ENCODE measurements around the gene TMEM132A.

TMEM132A gene

DNA sequence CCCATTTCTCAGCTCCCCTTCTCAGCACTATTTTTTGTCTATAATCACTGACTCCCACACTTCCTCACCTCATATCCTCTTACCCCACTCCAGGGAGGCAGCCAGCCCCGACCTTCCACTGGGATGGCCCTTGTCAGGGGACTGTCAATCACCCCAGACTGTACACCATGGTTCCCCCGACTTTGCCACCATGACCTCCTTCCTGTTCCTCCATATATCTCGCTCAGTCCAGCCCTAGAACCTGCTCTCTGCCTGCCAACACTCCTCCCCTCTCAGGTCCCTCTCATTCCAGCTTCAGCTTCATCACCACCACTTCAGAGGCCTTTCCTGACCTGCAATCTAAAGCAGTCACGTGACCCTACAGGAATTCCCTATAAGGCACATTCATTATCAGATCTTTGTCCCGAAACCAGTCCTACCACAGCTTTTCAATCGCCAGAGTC, 34.4 kb upstream of the TMEM132A start:
- no peak for DNase-seq
- Histone ChIP-seq H3K27ac (ENCODE audit: low read length) (no peak overlapping the region), H3K9ac (ENCODE audit: low read length) (no peak overlapping the region), H3K36me3 (replicated peaks; ENCODE audit: insufficient read depth, low read length) (peaks cover 1% of the 10 kb centered on the region), H3K9me2 (replicated peaks; ENCODE audit: insufficient read depth, low read length) (no peaks in the 10 kb centered on the region), H3K9me3 (replicated peaks; ENCODE audit: insufficient read depth, low read length) (no peaks in the 10 kb centered on the region), H2AFZ (ENCODE audit: low read length) (no peak overlapping the region), H3K4me3 (ENCODE audit: low read length) (no peak overlapping the region), H3K4me2 (ENCODE audit: low read depth, low read length) (no peak overlapping the region), H3K79me2 (ENCODE audit: low read length) (0 out of 2 replicates have a peak, but pooled peaks cover 4% of the 10 kb centered on the region), H3F3A (ENCODE audit: insufficient read depth, low read length) (peaks cover 7% of the 10 kb centered on the region; the same call in 1 of the 2 replicates), H4K20me1 (ENCODE audit: insufficient read depth, low read length) (no peaks in the 10 kb centered on the region), H3K4me1 (ENCODE audit: low read length) (peaks cover 6% of the 10 kb centered on the region; the same call in 1 of the 2 replicates), H3K27me3 (replicated peaks; ENCODE audit: insufficient read depth, low read length) (no peaks in the 10 kb centered on the region)
- TF ChIP-seq CTCF (IDR thresholded peaks at IDR 0.05; ENCODE audit: low read length) (no peak), EZH2 (optimal IDR thresholded peaks at IDR 0.05; ENCODE audit: low read depth, low read length) (no peak), EZH2phosphoT487 (IDR thresholded peaks at IDR 0.05; ENCODE audit: low read length) (no peak)

GRCh38 chr11:60890696-60891095, 33.6 kb upstream of the TMEM132A start:
- no peaks in the 10 kb centered on the region for H3K9me2 ChIP-seq (replicated peaks; ENCODE audit: insufficient read depth, low read length)
- 0 out of 2 replicates have a peak, but pooled peaks cover 4% of the 10 kb centered on the region for H3K79me2 ChIP-seq (ENCODE audit: low read length)
- H3K36me3 ChIP-seq (replicated peaks; ENCODE audit: insufficient read depth, low read length): peaks cover 3% of the 10 kb centered on the region
- no peaks in the 10 kb centered on the region for H4K20me1 ChIP-seq (ENCODE audit: insufficient read depth, low read length)
- no peak overlapping the region for H3K27ac ChIP-seq (ENCODE audit: low read length)
- no peak overlapping the region for H3K4me2 ChIP-seq (ENCODE audit: low read depth, low read length)
- no peak overlapping the region for H2AFZ ChIP-seq (ENCODE audit: low read length)
- H3K9me3 ChIP-seq (replicated peaks; ENCODE audit: insufficient read depth, low read length): no peaks in the 10 kb centered on the region
- peaks cover 6% of the 10 kb centered on the region; the same call in 1 of the 2 replicates for H3K4me1 ChIP-seq (ENCODE audit: low read length)
- DNase-seq: no peak
- no peak overlapping the region for H3K4me3 ChIP-seq (ENCODE audit: low read length)
- no peaks in the 10 kb centered on the region for H3K27me3 ChIP-seq (replicated peaks; ENCODE audit: insufficient read depth, low read length)
- no peak overlapping the region for H3K9ac ChIP-seq (ENCODE audit: low read length)
- TF ChIP-seq EZH2 (optimal IDR thresholded peaks at IDR 0.05; ENCODE audit: low read depth, low read length): no peak
- H3F3A ChIP-seq (ENCODE audit: insufficient read depth, low read length): peaks cover 7% of the 10 kb centered on the region; the same call in 1 of the 2 replicates

GRCh38 chr11:60891103-60891741, 33.0 kb upstream of the TMEM132A start:
- H3K9me3 ChIP-seq (replicated peaks; ENCODE audit: insufficient read depth, low read length): no peaks in the 10 kb centered on the region
- no peak overlapping the region for H2AFZ ChIP-seq (ENCODE audit: low read length)
- 0 out of 2 replicates have a peak, but pooled peaks cover 4% of the 10 kb centered on the region for H3K79me2 ChIP-seq (ENCODE audit: low read length)
- no peaks in the 10 kb centered on the region for H3K9me2 ChIP-seq (replicated peaks; ENCODE audit: insufficient read depth, low read length)
- DNase-seq: no peak
- H3K9ac ChIP-seq (ENCODE audit: low read length): no peak overlapping the region
- no peak overlapping the region for H3K4me2 ChIP-seq (ENCODE audit: low read depth, low read length)
- H3K27me3 ChIP-seq (replicated peaks; ENCODE audit: insufficient read depth, low read length): no peaks in the 10 kb centered on the region
- TF ChIP-seq EZH2 (optimal IDR thresholded peaks at IDR 0.05; ENCODE audit: low read depth, low read length) (no peak), EZH2phosphoT487 (IDR thresholded peaks at IDR 0.05; ENCODE audit: low read length) (no peak), CTCF (IDR thresholded peaks at IDR 0.05; ENCODE audit: low read length) (no peak)
- no peaks in the 10 kb centered on the region for H4K20me1 ChIP-seq (ENCODE audit: insufficient read depth, low read length)
- peaks cover 6% of the 10 kb centered on the region; the same call in 1 of the 2 replicates for H3K4me1 ChIP-seq (ENCODE audit: low read length)
- no peak overlapping the region for H3K4me3 ChIP-seq (ENCODE audit: low read length)
- peaks cover 3% of the 10 kb centered on the region for H3K36me3 ChIP-seq (replicated peaks; ENCODE audit: insufficient read depth, low read length)
- H3F3A ChIP-seq (ENCODE audit: insufficient read depth, low read length): peaks cover 7% of the 10 kb centered on the region; the same call in 1 of the 2 replicates
- no peak overlapping the region for H3K27ac ChIP-seq (ENCODE audit: low read length)

DNA sequence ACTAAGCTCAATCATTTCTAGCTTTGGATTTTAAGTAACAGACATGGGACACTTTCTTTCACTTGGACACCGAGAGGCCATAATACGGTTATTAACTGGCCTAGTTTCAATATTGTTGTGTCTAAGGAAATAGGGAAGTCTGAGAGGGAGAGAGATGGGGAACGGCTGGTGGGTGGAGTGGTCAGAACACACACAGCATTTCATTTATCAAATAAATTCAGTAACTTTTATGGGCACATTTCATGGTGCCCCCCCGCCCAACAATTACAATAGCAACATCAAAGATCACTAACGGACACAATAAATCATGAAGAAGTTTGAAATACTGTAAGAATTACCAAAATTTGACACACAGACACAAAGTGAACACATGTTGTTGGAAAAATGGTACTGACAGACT, 28.6 kb upstream of the TMEM132A start:
- Histone ChIP-seq H3K27me3 (replicated peaks; ENCODE audit: insufficient read depth, low read length) (no peaks in the 10 kb centered on the region), H3K4me2 (ENCODE audit: low read depth, low read length) (no peak overlapping the region)

More for the DNA sequence above, 28.6 kb upstream of the TMEM132A start:
- H3K9me3 ChIP-seq (replicated peaks; ENCODE audit: insufficient read depth, low read length): no peaks in the 10 kb centered on the region
- H3K9me2 ChIP-seq (replicated peaks; ENCODE audit: insufficient read depth, low read length): no peaks in the 10 kb centered on the region
- no peaks in the 10 kb centered on the region for H3K4me1 ChIP-seq (ENCODE audit: low read length)
- H3K36me3 ChIP-seq (replicated peaks; ENCODE audit: insufficient read depth, low read length): peaks cover 24% of the 10 kb centered on the region
- TF ChIP-seq CTCF (IDR thresholded peaks at IDR 0.05; ENCODE audit: low read length) (no peak), EZH2phosphoT487 (IDR thresholded peaks at IDR 0.05; ENCODE audit: low read length) (no peak), EZH2 (optimal IDR thresholded peaks at IDR 0.05; ENCODE audit: low read depth, low read length) (no peak)
- H3K9ac ChIP-seq (ENCODE audit: low read length): no peak overlapping the region
- H3K79me2 ChIP-seq (ENCODE audit: low read length): peaks cover 26% of the 10 kb centered on the region
- H4K20me1 ChIP-seq (ENCODE audit: insufficient read depth, low read length): no peaks in the 10 kb centered on the region
- no peak overlapping the region for H3K4me3 ChIP-seq (ENCODE audit: low read length)
- DNase-seq: no peak
- no peak overlapping the region for H2AFZ ChIP-seq (ENCODE audit: low read length)
- H3K27ac ChIP-seq (ENCODE audit: low read length): no peak overlapping the region
- peaks cover 7% of the 10 kb centered on the region for H3F3A ChIP-seq (ENCODE audit: insufficient read depth, low read length)
